ENCODE measurements around the gene DOCK1.

- TF ChIP-seq CTCF (IDR thresholded peaks at IDR 0.05) (no peak), ZFX (IDR thresholded peaks at IDR 0.05; ENCODE audit: borderline replicate concordance) (no peak)
Observed at GRCh38 chr10:127254276-127254675, 349.0 kb downstream of the DOCK1 start.

Data from 22Rv1 (cell line).